Measurements from ENCODE around the gene LRRC45. TPM values are rescaled to one million over a fixed set of nuclear protein-coding genes. Genes with fewer than 3 reads are reported as not detected.
"Not testable (repeated sequence)": the region's sequence is repeated elsewhere in the genome, so short reads cannot be mapped to it uniquely, and the experiment has no call there.

The LRRC45 gene
- total RNA-seq, 1 experiment from 2014 or later: 38.1 TPM

DNA sequence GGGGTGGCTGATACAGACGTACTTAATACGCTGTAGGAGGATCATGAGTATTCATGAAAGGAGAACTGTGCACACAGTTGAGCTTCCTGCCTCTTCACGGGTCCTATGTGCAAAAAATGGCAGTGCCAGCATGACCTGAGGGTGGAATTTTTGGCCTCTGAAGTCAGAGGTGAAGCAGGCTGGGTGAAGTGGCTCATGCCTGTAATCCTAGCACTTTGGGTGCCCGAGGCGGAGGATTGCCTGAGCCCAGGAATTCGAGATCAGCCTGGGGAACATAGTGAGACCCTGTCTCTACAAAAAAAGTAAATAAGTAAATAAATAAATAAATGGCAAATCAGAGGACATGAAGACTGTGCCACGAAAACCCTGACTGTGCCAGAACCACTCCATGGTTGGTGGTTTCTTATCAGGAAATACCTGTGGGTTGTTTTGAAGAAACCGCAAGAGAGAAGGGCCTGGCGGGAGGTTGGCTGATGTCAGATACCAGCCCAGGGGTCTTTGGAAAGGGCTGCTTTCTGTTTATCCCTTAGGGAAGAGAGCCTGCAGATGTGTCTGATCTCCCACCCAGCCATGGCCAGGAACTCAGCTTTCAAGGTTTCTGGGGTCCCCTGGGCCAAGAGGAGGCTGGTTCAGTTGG lies 42.3 kb upstream of the LRRC45 start:
- ChIA-PET CTCF (interaction anchor here (1.8 kb wide), 1 partner anchor 39 kb away, joined by 5 read pairs; no protein-coding TSS in a partner anchor), POLR2A (no interaction called here)
- H3K4me1 Mint-ChIP-seq: peaks cover 6% of the 10 kb centered on the region; the same call in 1 of the 2 replicates
- DNase-seq (ENCODE audit: low spot score): no peak
- no peak overlapping the region for H3K27ac Mint-ChIP-seq
- ATAC-seq: no peak
- no peaks in the 10 kb centered on the region for H3K9me3 Mint-ChIP-seq
- H3K36me3 Mint-ChIP-seq: peaks cover 24% of the 10 kb centered on the region
- peaks cover 11% of the 10 kb centered on the region for H3K27me3 Mint-ChIP-seq (ENCODE audit: low read depth)
- H3K4me3 Mint-ChIP-seq: no peak overlapping the region
- no peak for TF ChIP-seq TP53 (CRISPR knock-in tag; IDR thresholded peaks at IDR 0.05)
- TF ChIP-seq GTF2I (CRISPR knock-in tag; conservative IDR thresholded peaks at IDR 0.05): no peak
- no peak for TF ChIP-seq USF2 (CRISPR knock-in tag; IDR thresholded peaks at IDR 0.05)
- no peak for TF ChIP-seq FOXJ3 (CRISPR knock-in tag; IDR thresholded peaks at IDR 0.05; ENCODE audit: borderline replicate concordance)
- no peak for TF ChIP-seq ZNF263 (CRISPR knock-in tag; IDR thresholded peaks at IDR 0.05; ENCODE audit: low read depth)
- no peak for TF ChIP-seq EMX1 (CRISPR knock-in tag; IDR thresholded peaks at IDR 0.05)
- TF ChIP-seq, protein P1, sequence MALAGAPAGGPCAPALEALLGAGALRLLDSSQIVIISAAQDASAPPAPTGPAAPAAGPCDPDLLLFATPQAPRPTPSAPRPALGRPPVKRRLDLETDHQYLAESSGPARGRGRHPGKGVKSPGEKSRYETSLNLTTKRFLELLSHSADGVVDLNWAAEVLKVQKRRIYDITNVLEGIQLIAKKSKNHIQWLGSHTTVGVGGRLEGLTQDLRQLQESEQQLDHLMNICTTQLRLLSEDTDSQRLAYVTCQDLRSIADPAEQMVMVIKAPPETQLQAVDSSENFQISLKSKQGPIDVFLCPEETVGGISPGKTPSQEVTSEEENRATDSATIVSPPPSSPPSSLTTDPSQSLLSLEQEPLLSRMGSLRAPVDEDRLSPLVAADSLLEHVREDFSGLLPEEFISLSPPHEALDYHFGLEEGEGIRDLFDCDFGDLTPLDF (CRISPR knock-in tag; IDR thresholded peaks at IDR 0.05): no peak
- no peak for TF ChIP-seq NFATC4 (CRISPR knock-in tag; IDR thresholded peaks at IDR 0.05)
- TF ChIP-seq, protein P2, sequence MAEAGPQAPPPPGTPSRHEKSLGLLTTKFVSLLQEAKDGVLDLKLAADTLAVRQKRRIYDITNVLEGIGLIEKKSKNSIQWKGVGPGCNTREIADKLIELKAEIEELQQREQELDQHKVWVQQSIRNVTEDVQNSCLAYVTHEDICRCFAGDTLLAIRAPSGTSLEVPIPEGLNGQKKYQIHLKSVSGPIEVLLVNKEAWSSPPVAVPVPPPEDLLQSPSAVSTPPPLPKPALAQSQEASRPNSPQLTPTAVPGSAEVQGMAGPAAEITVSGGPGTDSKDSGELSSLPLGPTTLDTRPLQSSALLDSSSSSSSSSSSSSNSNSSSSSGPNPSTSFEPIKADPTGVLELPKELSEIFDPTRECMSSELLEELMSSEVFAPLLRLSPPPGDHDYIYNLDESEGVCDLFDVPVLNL (CRISPR knock-in tag; IDR thresholded peaks at IDR 0.05; ENCODE audit: borderline replicate concordance, low read depth): no peak
- TF ChIP-seq PREB (CRISPR knock-in tag; IDR thresholded peaks at IDR 0.05; ENCODE audit: borderline replicate concordance): no peak
- no peak for TF ChIP-seq ARID4B (CRISPR knock-in tag; IDR thresholded peaks at IDR 0.05; ENCODE audit: borderline replicate concordance)
- TF ChIP-seq NR1H2 (CRISPR knock-in tag; IDR thresholded peaks at IDR 0.05): no peak
- TF ChIP-seq PRRX2 (CRISPR knock-in tag; IDR thresholded peaks at IDR 0.05): no peak
- no peak for TF ChIP-seq MYBL2 (CRISPR knock-in tag; IDR thresholded peaks at IDR 0.05)

DNA sequence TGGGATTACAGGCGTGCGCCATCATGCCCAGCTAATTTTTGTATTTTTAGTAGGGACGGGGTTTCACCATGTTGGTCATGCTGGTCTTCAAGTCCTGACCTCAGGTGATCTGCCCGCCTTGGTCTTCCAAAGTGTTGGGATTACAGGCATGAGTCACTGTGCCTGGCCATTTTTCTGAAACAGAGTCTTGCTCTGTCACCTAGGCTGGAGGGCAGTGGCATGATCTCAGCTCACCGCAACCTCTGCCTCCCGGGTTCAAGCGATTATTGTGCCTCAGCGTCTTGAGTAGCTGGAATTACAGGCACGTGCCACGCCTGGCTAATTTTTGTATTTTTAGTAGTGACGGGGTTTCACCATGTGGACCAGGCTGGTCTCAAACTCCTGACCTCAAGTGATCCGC lies 41.6 kb upstream of the LRRC45 start:
- H3K9me3 Mint-ChIP-seq; H3K27me3 Mint-ChIP-seq (ENCODE audit: low read depth); CTCF ChIA-PET; DNase-seq (ENCODE audit: low spot score); ATAC-seq; H3K4me1 Mint-ChIP-seq; H3K4me3 Mint-ChIP-seq; H3K27ac Mint-ChIP-seq; POLR2A ChIA-PET: not testable (repeated sequence)
- H3K36me3 Mint-ChIP-seq: peaks cover 26% of the 10 kb centered on the region

All from WTC11 (cell line).